Measurements from ENCODE around the gene SLC25A47.

SLC25A47 gene

GRCh38 chr14:100362311-100362927 is 39.3 kb downstream of the SLC25A47 start:
- H2AFZ ChIP-seq (ENCODE audit: low read depth, low read length), result no peak overlapping the region

GRCh38 chr14:100363053-100363452 is 39.9 kb downstream of the SLC25A47 start:
- no peaks in the 10 kb centered on the region for H3K27me3 ChIP-seq (ENCODE audit: insufficient read depth, low read length, poor library complexity)
- no peak for DNase-seq
- no peak overlapping the region for H3K27ac ChIP-seq (ENCODE audit: low read length)
- H3K4me1 ChIP-seq (ENCODE audit: insufficient read depth, low read length), result no peaks in the 10 kb centered on the region
- TF ChIP-seq EZH2 (IDR thresholded peaks at IDR 0.05; ENCODE audit: borderline replicate concordance, low read depth, low read length, severe bottlenecking), result no peak
- TF ChIP-seq, protein P1, sequence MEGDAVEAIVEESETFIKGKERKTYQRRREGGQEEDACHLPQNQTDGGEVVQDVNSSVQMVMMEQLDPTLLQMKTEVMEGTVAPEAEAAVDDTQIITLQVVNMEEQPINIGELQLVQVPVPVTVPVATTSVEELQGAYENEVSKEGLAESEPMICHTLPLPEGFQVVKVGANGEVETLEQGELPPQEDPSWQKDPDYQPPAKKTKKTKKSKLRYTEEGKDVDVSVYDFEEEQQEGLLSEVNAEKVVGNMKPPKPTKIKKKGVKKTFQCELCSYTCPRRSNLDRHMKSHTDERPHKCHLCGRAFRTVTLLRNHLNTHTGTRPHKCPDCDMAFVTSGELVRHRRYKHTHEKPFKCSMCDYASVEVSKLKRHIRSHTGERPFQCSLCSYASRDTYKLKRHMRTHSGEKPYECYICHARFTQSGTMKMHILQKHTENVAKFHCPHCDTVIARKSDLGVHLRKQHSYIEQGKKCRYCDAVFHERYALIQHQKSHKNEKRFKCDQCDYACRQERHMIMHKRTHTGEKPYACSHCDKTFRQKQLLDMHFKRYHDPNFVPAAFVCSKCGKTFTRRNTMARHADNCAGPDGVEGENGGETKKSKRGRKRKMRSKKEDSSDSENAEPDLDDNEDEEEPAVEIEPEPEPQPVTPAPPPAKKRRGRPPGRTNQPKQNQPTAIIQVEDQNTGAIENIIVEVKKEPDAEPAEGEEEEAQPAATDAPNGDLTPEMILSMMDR (IDR thresholded peaks at IDR 0.05; ENCODE audit: borderline replicate concordance, extremely low read depth, low read length, poor library complexity, severe bottlenecking), result no peak
- no peak overlapping the region for H2AFZ ChIP-seq (ENCODE audit: low read depth, low read length)
- no peak overlapping the region for H3K4me3 ChIP-seq (ENCODE audit: low read depth in 1 of 2, low read length in 2 of 2)
- H3K4me2 ChIP-seq (ENCODE audit: insufficient read depth, low read length), result no peak overlapping the region
- no peaks in the 10 kb centered on the region for H3K79me2 ChIP-seq (ENCODE audit: insufficient read depth, low read length)
- no peaks in the 10 kb centered on the region for H3K9me3 ChIP-seq (ENCODE audit: insufficient read depth, low read length, severe bottlenecking)
- H3K36me3 ChIP-seq (ENCODE audit: insufficient read depth, low read length), result peaks cover 68% of the 10 kb centered on the region; the same call in 1 of the 2 replicates
- H4K20me1 ChIP-seq (ENCODE audit: insufficient read depth, low read length), result no peaks in the 10 kb centered on the region
- H3K9ac ChIP-seq (ENCODE audit: low read depth, low read length), result no peak overlapping the region
- no peak for ATAC-seq (ENCODE audit: insufficient read depth, low read depth)

More at GRCh38 chr14:100362311-100362927, 39.3 kb downstream of the SLC25A47 start:
- H3K4me2 ChIP-seq (ENCODE audit: insufficient read depth, low read length), result no peak overlapping the region
- ATAC-seq (ENCODE audit: insufficient read depth, low read depth), result no peak
- DNase-seq, result no peak
- H3K27ac ChIP-seq (ENCODE audit: low read length), result no peak overlapping the region
- H3K79me2 ChIP-seq (ENCODE audit: insufficient read depth, low read length), result no peaks in the 10 kb centered on the region
- H3K9ac ChIP-seq (ENCODE audit: low read depth, low read length), result no peak overlapping the region
- no peaks in the 10 kb centered on the region for H3K9me3 ChIP-seq (ENCODE audit: insufficient read depth, low read length, severe bottlenecking)
- peaks cover 65% of the 10 kb centered on the region; the same call in 1 of the 2 replicates for H3K36me3 ChIP-seq (ENCODE audit: insufficient read depth, low read length)
- no peak overlapping the region for H3K4me3 ChIP-seq (ENCODE audit: low read depth in 1 of 2, low read length in 2 of 2)
- no peaks in the 10 kb centered on the region for H4K20me1 ChIP-seq (ENCODE audit: insufficient read depth, low read length)
- no peaks in the 10 kb centered on the region for H3K4me1 ChIP-seq (ENCODE audit: insufficient read depth, low read length)
- TF ChIP-seq, protein P1 (IDR thresholded peaks at IDR 0.05; ENCODE audit: borderline replicate concordance, extremely low read depth, low read length, poor library complexity, severe bottlenecking), result no peak
- no peak for TF ChIP-seq EZH2 (IDR thresholded peaks at IDR 0.05; ENCODE audit: borderline replicate concordance, low read depth, low read length, severe bottlenecking)
- no peaks in the 10 kb centered on the region for H3K27me3 ChIP-seq (ENCODE audit: insufficient read depth, low read length, poor library complexity)

GRCh38 chr14:100364403-100364802 is 41.3 kb downstream of the SLC25A47 start:
- DNase-seq (no peak), ATAC-seq (ENCODE audit: insufficient read depth, low read depth) (no peak)
- Histone ChIP-seq H3K27ac (ENCODE audit: low read length) (no peak overlapping the region), H3K36me3 (ENCODE audit: insufficient read depth, low read length) (peaks cover 65% of the 10 kb centered on the region; the same call in 1 of the 2 replicates), H2AFZ (ENCODE audit: low read depth, low read length) (no peak overlapping the region), H3K9me3 (ENCODE audit: insufficient read depth, low read length, severe bottlenecking) (no peaks in the 10 kb centered on the region), H3K4me3 (ENCODE audit: low read depth in 1 of 2, low read length in 2 of 2) (no peak overlapping the region), H3K27me3 (ENCODE audit: insufficient read depth, low read length, poor library complexity) (no peaks in the 10 kb centered on the region), H3K79me2 (ENCODE audit: insufficient read depth, low read length) (no peaks in the 10 kb centered on the region), H3K4me2 (ENCODE audit: insufficient read depth, low read length) (no peak overlapping the region), H3K4me1 (ENCODE audit: insufficient read depth, low read length) (no peaks in the 10 kb centered on the region), H3K9ac (ENCODE audit: low read depth, low read length) (no peak overlapping the region), H4K20me1 (ENCODE audit: insufficient read depth, low read length) (no peaks in the 10 kb centered on the region)
- TF ChIP-seq, protein P1 (IDR thresholded peaks at IDR 0.05; ENCODE audit: borderline replicate concordance, extremely low read depth, low read length, poor library complexity, severe bottlenecking), result no peak
- TF ChIP-seq EZH2 (IDR thresholded peaks at IDR 0.05; ENCODE audit: borderline replicate concordance, low read depth, low read length, severe bottlenecking), result no peak
